Renal pelvis (tissue), 4 donors: ENCODE results near the gene YY1. TPM values are rescaled to one million over a fixed set of nuclear protein-coding genes. Genes with fewer than 3 reads are reported as not detected.

ENCODE experiments used
- DNase-seq: peaks from one replicate; pipeline ENCODE4 v3.0.0-alpha.2; 2013
- polyA plus RNA-seq, 3 donors: library from polyadenylated mRNA; unstranded; fragments of 120-200 nt; gene quantifications; one replicate each; pipeline ENCODE4 v1.2.1, GENCODE V29; 2013; ENCODE audit not compliant: insufficient read length in 3 of 3

The YY1 gene
- polyA plus RNA-seq, 3 donors, result 126 to 129 (median 126) TPM

GRCh38 chr14:100239840-100240667 lies 1.1 kb downstream of the YY1 start:
- DNase-seq, result peak; percentile 84

GRCh38 chr14:100240668-100241032 lies 1.7 kb downstream of the YY1 start:
- no peak for DNase-seq

- no peak for DNase-seq
Measured at GRCh38 chr14:100241279-100241678, 2.3 kb downstream of the YY1 start.

- no peak for DNase-seq
Measured at GRCh38 chr14:100243020-100243419, 4.1 kb downstream of the YY1 start.

GRCh38 chr14:100246809-100247428 lies 8.0 kb downstream of the YY1 start:
- peak; percentile 52 for DNase-seq

- DNase-seq, result no peak
Measured at GRCh38 chr14:100250732-100251465, 12.0 kb downstream of the YY1 start.

GRCh38 chr14:100252684-100253083 lies 13.7 kb downstream of the YY1 start:
- DNase-seq, result no peak

GRCh38 chr14:100256339-100256895 lies 17.5 kb downstream of the YY1 start:
- no peak for DNase-seq

- DNase-seq, result no peak
Measured at GRCh38 chr14:100261621-100262020, 22.7 kb downstream of the YY1 start.

GRCh38 chr14:100262545-100262944 lies 23.6 kb downstream of the YY1 start:
- DNase-seq, result no peak

- DNase-seq, result no peak
Measured at GRCh38 chr14:100263141-100263540, 24.2 kb downstream of the YY1 start.

GRCh38 chr14:100267990-100268389 lies 29.0 kb downstream of the YY1 start:
- DNase-seq, result no peak

- no peak for DNase-seq
Measured at GRCh38 chr14:100268591-100269207, 29.8 kb downstream of the YY1 start.

- DNase-seq, result no peak
Measured at GRCh38 chr14:100271247-100271939, 32.4 kb downstream of the YY1 start.

GRCh38 chr14:100274250-100274649 lies 35.3 kb downstream of the YY1 start:
- DNase-seq, result no peak

GRCh38 chr14:100275214-100275613 lies 36.3 kb downstream of the YY1 start:
- DNase-seq, result no peak

GRCh38 chr14:100278702-100279101 lies 39.8 kb downstream of the YY1 start:
- no peak for DNase-seq

GRCh38 chr14:100279133-100279532 lies 40.2 kb downstream of the YY1 start:
- no peak for DNase-seq

- no peak for DNase-seq
Measured at GRCh38 chr14:100279563-100279962, 40.6 kb downstream of the YY1 start.

GRCh38 chr14:100281286-100282082 lies 42.5 kb downstream of the YY1 start:
- no peak for DNase-seq

- no peak for DNase-seq
Measured at GRCh38 chr14:100282083-100282350, 43.1 kb downstream of the YY1 start.
